RPMI8226 (cell line): Measurements from ENCODE around the gene ATP6V0C.
"Not testable (repeated sequence)": the region's sequence is repeated elsewhere in the genome, so short reads cannot be mapped to it uniquely, and the experiment has no call there.

Source experiments
- DNase-seq: peaks from one replicate; pipeline ENCODE4 v3.0.0-alpha.2; 2015

Gene ATP6V0C

DNA sequence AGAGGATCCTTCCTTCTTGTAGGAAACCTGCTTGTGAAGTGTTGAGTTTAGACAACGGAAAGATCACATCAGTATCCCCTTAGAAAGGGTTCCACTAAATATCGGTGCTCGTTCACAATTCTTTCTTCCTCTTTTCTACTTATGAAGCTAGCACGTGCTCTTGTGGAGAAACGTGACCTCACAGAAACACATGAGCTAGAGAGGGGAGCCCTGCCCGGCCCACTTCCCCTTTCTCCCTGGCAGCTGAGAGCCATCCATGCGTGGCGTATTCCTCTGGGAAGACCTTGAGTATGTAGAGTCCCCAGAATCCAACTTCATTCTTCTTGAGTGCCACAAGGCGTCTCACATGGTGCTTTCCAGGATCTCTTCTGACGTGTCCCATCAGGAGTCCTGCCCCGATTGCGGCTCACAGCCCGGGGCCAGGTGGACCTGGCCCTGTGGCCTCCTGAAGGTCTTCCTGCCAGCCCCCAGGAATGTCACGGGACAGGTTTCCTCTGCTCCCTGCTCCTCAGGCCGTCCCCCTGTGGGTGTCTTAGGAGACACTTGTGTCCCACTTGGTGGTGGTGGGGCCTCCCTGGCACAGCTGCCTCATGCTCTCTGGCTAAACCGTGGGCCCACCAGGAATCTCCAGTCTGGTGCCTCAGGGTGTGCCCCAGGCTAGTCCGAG lies 46.5 kb downstream of the ATP6V0C start:
- DNase-seq = not testable (repeated sequence)

DNA sequence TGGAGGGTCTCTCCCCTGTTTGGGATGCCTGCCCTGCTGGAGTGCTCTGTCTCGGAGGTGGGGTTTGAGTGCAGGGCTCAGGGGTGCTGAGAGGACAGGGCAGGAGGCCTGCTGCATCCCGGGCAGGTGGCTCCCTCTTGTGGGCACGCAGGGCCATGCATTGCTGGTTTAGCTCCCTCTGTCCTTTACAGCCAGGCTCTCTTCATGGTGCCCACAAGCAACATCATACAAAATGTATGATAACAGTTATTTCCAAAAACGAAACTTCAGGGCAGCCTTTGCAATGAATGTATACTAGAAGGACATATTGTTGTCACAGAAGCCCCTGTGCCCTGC lies 47.0 kb downstream of the ATP6V0C start:
- DNase-seq = not testable (repeated sequence)

DNA sequence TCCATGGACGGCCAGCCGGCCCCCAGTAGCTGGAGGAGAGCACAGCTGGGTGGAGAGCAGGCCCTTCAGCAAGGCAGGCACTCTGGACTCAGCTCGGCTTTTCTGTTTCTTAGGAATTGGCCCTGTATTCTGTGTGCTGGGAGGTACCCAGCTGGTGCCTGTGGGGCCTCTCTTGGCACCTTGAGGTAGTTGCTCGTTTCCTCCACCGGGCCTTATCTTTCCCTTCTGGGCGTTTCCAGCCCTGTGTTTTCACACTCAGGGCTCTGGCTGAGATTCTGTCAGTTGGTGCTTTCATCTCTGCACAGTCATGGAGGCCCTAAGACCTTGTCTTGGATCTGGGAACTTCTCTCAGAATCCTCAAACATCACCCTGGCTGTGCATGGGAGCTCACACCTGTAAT lies 53.8 kb downstream of the ATP6V0C start:
- not testable (repeated sequence) for DNase-seq

DNA sequence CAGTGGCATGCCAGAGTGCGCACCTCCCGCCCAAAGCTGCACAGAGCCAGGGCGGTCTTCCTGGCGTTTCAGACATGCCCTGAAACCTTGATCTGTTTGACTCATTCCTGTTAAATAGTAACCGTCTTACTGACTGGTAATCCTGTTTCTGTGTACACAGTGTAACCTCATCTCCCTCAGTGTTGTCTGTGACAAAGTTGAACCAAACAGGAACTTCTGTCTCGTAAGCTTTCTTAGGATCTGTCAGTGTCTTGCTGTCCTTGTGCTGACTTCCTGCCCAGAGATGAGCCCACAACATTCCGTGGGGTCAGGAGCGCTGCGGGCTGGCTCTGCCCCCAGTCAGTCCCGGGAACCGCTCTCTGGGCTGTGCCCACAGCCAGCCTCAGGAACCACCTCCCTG lies 54.8 kb downstream of the ATP6V0C start:
- not testable (repeated sequence) for DNase-seq
